Activated CD8-positive, alpha-beta T cell treated with anti-CD3 and anti-CD28 coated beads, Interleukin-2, amount 10 ng/mL, durations not matched to agents 7 days and 5 days (primary cell): ENCODE measurements around the gene CFAP298. TPM values are rescaled to one million over a fixed set of nuclear protein-coding genes. Genes with fewer than 3 reads are reported as not detected.

Source experiments
- ATAC-seq: fragments of 150-1000 bp; cut with Tn5 transposase; one replicate; pipeline ENCODE4 v1.10.0; 2021; ENCODE audit warnings: moderate library complexity
- CTCF ChIA-PET: fragments of 350-600 bp; sonication (Branson Sonifier 250); formaldehyde crosslinking; loops from one replicate; lab custom pipeline; 2021; ENCODE audit warnings: antibody characterized with exemption; lab: Charles Lee
- POLR2A ChIA-PET: fragments of 350-600 bp; sonication (Branson Sonifier 250); formaldehyde crosslinking; loops from one replicate; lab custom pipeline; 2021; ENCODE audit warnings: antibody characterized with exemption; lab: Charles Lee
- DNase-seq: peaks from one replicate; pipeline ENCODE4 v3.0.0-alpha.2; 2020
- H3K27ac Mint-ChIP-seq: one replicate; pipeline ENCODE4 v1.8.0; 2021; ENCODE audit warnings: mild to moderate bottlenecking, mixed read lengths
- H3K27me3 Mint-ChIP-seq: one replicate; pipeline ENCODE4 v1.8.0; 2021; ENCODE audit warnings: low read depth, mixed read lengths
- H3K36me3 Mint-ChIP-seq: one replicate; pipeline ENCODE4 v1.8.0; 2021; ENCODE audit warnings: low read depth, mixed read lengths
- H3K4me1 Mint-ChIP-seq: one replicate; pipeline ENCODE4 v1.8.0; 2021; ENCODE audit warnings: low read depth, mixed read lengths
- H3K4me3 Mint-ChIP-seq: one replicate; pipeline ENCODE4 v1.8.0; 2021; ENCODE audit warnings: mild to moderate bottlenecking, mixed read lengths
- H3K9me3 Mint-ChIP-seq: one replicate; pipeline ENCODE4 v1.8.0; 2022; ENCODE audit warnings: mixed read lengths; ENCODE audit not compliant: insufficient read depth
- total RNA-seq, 2 experiments: library from RNA; stranded (reverse); gene quantifications; one replicate each; pipeline ENCODE4 v1.2.3, GENCODE V29; 2021

CFAP298 gene
- total RNA-seq, 2 experiments from 2014 or later: 36.7 to 38.2 TPM

- H3K4me1 Mint-ChIP-seq: peaks cover 3% of the 10 kb centered on the region
- DNase-seq (no peak), ATAC-seq (no peak)
- H3K9me3 Mint-ChIP-seq: no peaks in the 10 kb centered on the region
- no peaks in the 10 kb centered on the region for H3K27me3 Mint-ChIP-seq
- ChIA-PET POLR2A (no interaction called here), CTCF (no interaction called here)
- H3K27ac Mint-ChIP-seq: no peak overlapping the region
- no peak overlapping the region for H3K4me3 Mint-ChIP-seq
- H3K36me3 Mint-ChIP-seq: peaks cover 2% of the 10 kb centered on the region
These were observed 16.7 kb downstream of the CFAP298 start for GRCh38 chr21:32595431-32595830.

- POLR2A ChIA-PET: no interaction called here
These were observed 18.5 kb downstream of the CFAP298 start for GRCh38 chr21:32593690-32594089.

GRCh38 chr21:32592929-32593502 is 19.2 kb downstream of the CFAP298 start:
- no peaks in the 10 kb centered on the region for H3K27me3 Mint-ChIP-seq
- H3K36me3 Mint-ChIP-seq: no peaks in the 10 kb centered on the region
- peaks cover 3% of the 10 kb centered on the region for H3K4me1 Mint-ChIP-seq
- no peak for DNase-seq
- H3K4me3 Mint-ChIP-seq: no peak overlapping the region
- no peaks in the 10 kb centered on the region for H3K9me3 Mint-ChIP-seq
- no peak for ATAC-seq
- POLR2A ChIA-PET: no interaction called here
- H3K27ac Mint-ChIP-seq: no peak overlapping the region
- CTCF ChIA-PET: interaction anchor here (0.8 to 4.4 kb wide), 3 partner anchors 8 to 190 kb away, joined by 3 to 22 read pairs (median 4); no protein-coding TSS in a partner anchor

More at GRCh38 chr21:32593690-32594089, 18.5 kb downstream of the CFAP298 start:
- H3K4me1 Mint-ChIP-seq: peaks cover 3% of the 10 kb centered on the region
- no peaks in the 10 kb centered on the region for H3K36me3 Mint-ChIP-seq
- DNase-seq: no peak
- H3K9me3 Mint-ChIP-seq: no peaks in the 10 kb centered on the region
- ATAC-seq: no peak
- H3K4me3 Mint-ChIP-seq: no peak overlapping the region
- CTCF ChIA-PET: interaction anchor here (0.8 to 1.7 kb wide), 2 partner anchors 25 to 190 kb away, joined by 3 to 4 read pairs; no protein-coding TSS in a partner anchor
- no peak overlapping the region for H3K27ac Mint-ChIP-seq
- H3K27me3 Mint-ChIP-seq: no peaks in the 10 kb centered on the region

DNA sequence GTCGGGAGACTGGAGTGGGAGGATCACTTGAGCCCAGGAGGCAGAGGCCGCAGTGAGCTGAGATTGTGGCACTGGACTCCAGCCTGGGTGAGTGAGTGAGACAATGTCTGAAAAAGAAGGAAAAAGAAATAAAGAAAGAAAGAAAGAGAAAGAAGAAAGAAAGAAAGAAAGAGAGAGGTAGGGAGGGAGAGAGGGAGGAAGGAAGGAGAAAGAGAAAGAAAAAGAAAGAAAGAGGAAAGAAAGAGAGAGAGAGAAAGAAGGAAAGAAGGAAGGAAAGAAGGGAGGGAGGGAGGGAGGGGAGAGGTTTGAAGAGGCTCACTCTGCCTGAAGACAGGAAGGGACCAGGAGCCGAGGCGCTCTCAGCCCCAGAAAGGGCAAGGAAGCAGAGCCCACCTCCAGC is 22.0 kb downstream of the CFAP298 start:
- no peaks in the 10 kb centered on the region for H3K27me3 Mint-ChIP-seq
- ChIA-PET POLR2A (no interaction called here), CTCF (interaction anchor here (4.4 kb wide), 1 partner anchor 11 kb away, joined by 22 read pairs; no protein-coding TSS in a partner anchor)
- H3K4me3 Mint-ChIP-seq: no peak overlapping the region
- H3K27ac Mint-ChIP-seq: no peak overlapping the region
- no peaks in the 10 kb centered on the region for H3K9me3 Mint-ChIP-seq
- ATAC-seq (no peak), DNase-seq (no peak)
- H3K36me3 Mint-ChIP-seq: no peaks in the 10 kb centered on the region
- no peaks in the 10 kb centered on the region for H3K4me1 Mint-ChIP-seq

GRCh38 chr21:32587651-32588050 is 24.5 kb downstream of the CFAP298 start:
- Mint-ChIP-seq H3K27ac (no peak overlapping the region), H3K4me3 (no peak overlapping the region), H3K9me3 (no peaks in the 10 kb centered on the region), H3K4me1 (peaks cover 2% of the 10 kb centered on the region), H3K36me3 (no peaks in the 10 kb centered on the region), H3K27me3 (no peaks in the 10 kb centered on the region)
- DNase-seq (no peak), ATAC-seq (no peak)
- CTCF ChIA-PET: interaction anchor here (1.4 to 1.9 kb wide), 2 partner anchors 14 to 184 kb away, joined by 3 to 12 read pairs; no protein-coding TSS in a partner anchor
- POLR2A ChIA-PET: no interaction called here

DNA sequence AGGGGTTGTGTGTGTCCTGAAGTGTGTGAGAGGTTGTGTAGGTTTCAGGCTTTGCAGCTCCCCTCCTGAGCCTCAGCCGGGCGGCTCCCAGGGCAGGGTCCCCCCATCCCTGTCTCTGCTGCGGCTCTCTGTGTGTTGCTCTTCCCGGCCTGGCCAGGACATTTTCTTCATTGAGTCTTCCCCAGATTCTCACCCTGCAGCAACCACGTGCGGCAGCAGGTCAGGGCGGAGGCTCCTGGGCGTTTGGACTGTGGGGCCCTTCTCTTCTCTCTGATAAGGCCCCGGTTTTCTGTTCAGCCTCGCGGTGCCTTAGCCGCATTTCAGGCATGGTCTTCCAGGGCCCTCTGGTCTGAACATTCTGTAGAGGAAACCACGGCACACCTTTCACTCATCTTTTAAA is 25.1 kb downstream of the CFAP298 start:
- DNase-seq: no peak
- POLR2A ChIA-PET: no interaction called here
- Mint-ChIP-seq H3K27me3 (no peaks in the 10 kb centered on the region), H3K4me3 (no peak overlapping the region), H3K4me1 (peaks cover 2% of the 10 kb centered on the region), H3K9me3 (no peaks in the 10 kb centered on the region), H3K36me3 (no peaks in the 10 kb centered on the region), H3K27ac (no peak overlapping the region)
- ATAC-seq: no peak
- CTCF ChIA-PET: interaction anchor here (1.4 to 1.9 kb wide), 2 partner anchors 14 to 184 kb away, joined by 3 to 12 read pairs; no protein-coding TSS in a partner anchor

DNA sequence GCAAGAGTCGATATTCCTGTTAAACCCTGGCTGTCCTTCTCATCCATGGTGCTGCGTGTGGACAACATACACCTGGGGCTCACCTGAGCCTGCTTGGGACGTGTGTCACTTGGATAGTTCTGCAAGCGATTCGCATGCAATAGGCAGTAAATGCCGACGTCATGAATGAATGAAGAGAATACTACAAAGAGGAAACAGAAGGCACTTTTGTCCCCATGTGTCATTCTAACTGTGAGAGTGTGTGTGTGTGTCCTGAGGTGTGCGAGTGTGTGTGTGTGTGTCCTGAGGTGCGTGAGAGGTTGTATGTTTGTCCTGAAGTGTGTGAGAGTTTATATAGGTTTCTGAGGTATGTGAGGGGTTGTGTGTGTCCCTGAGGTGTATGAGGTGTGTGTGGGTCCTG is 26.2 kb downstream of the CFAP298 start:
- no peak for DNase-seq
- CTCF ChIA-PET: no interaction called here
- Mint-ChIP-seq H3K27ac (no peak overlapping the region), H3K4me1 (peaks cover 2% of the 10 kb centered on the region), H3K36me3 (no peaks in the 10 kb centered on the region), H3K4me3 (no peak overlapping the region), H3K27me3 (no peaks in the 10 kb centered on the region), H3K9me3 (no peaks in the 10 kb centered on the region)
- POLR2A ChIA-PET: no interaction called here
- no peak for ATAC-seq

DNA sequence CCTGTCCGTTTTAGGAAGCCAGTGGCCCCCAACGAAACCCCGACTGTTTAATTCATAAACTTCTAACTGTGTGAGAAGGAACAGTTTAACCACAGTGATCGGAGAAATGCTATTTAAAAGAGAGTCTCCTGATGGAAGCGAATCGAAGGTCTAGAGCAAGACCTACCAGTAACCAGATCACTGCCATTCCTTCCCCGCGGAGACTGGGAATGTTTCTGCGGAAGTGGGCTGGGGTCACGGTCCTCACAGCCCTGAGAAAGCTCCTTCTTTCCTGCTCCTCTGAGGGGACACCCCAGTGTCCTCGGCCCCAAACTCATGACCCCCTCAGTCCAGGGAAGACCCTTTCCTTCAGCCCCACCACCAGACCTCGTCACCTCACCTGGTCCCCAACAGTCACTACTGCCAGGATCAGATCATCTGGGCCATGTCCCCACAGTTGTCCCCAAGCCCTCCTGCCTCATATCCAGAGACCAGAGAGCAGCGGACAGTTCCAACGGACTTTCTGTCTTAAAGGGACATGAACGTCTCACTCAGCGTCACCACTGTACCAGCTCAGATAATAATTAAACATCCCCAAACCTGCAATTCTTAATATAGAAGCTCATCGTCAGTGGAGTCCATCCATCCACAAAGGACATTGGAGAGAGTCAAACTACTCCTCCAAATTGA is 27.0 kb downstream of the CFAP298 start, which contains the start of gene TCP10L:
TSS of gene TCP10L (minus strand) at position 482 of the 669 bp plus-strand sequence. CDS start 1,219 bp downstream, outside the sequence.
- ChIA-PET POLR2A (no interaction called here), CTCF (interaction anchor here (1.0 to 1.3 kb wide), 2 partner anchors 16 to 182 kb away, joined by 4 to 7 read pairs; no protein-coding TSS in a partner anchor)
- Mint-ChIP-seq H3K9me3 (no peaks in the 10 kb centered on the region), H3K27ac (no peak within 1 kb of the TSS), H3K4me3 (no peak within 1 kb of the TSS), H3K36me3 (no peaks in the 10 kb centered on the region), H3K4me1 (peaks cover 2% of the 10 kb centered on the region), H3K27me3 (no peaks in the 10 kb centered on the region)
- ATAC-seq (no peak), DNase-seq (no peak)

DNA sequence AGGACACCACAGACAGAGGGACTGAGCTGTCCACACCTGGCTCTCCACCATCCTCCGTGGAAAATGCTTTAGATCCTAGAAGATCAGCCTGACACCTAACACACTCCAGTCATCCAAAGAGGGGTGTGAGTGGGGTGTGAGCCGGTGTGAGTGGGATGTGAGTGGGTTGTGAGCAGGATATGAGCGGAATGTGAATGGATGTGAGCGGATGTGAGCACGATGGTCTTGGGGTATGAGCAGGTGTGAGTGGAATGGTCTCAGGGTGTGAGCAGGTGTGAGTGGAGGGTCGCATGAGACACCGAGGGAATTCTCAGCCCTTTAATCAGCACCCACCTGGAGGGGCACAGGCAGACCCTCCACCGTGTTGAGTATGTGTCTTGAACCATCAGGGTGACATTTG is 27.7 kb downstream of the CFAP298 start:
- CTCF ChIA-PET: interaction anchor here (1.0 to 1.7 kb wide), 3 partner anchors 15 to 181 kb away, joined by 3 to 7 read pairs (median 4); no protein-coding TSS in a partner anchor
- Mint-ChIP-seq H3K27ac (no peak overlapping the region), H3K9me3 (no peaks in the 10 kb centered on the region), H3K36me3 (no peaks in the 10 kb centered on the region), H3K4me3 (no peak overlapping the region), H3K27me3 (no peaks in the 10 kb centered on the region), H3K4me1 (peaks cover 2% of the 10 kb centered on the region)
- DNase-seq (no peak), ATAC-seq (no peak)
- POLR2A ChIA-PET: no interaction called here

DNA sequence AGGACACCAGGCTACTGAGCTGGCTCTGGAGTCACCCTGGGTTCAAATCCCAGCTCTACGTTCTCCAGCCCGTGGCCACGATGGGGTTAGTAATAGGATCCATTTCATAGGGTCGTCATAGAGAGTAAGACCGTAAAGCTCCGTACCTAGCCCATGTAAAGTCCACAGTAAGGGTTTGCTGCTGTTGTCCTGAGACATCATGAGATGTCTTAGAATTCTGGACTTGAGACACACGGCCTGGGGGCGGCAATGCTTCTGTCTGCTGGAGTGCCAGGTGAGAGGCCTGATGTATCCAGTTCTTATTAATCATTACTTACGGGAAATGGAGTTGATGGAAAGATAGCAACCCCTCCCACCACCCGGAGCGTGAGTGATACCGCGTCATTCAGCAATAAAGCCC is 30.4 kb downstream of the CFAP298 start:
- ChIA-PET CTCF (interaction anchor here (1.9 to 2.0 kb wide), 2 partner anchors 12 to 187 kb away, joined by 4 to 12 read pairs; no protein-coding TSS in a partner anchor), POLR2A (no interaction called here)
- no peaks in the 10 kb centered on the region for H3K27me3 Mint-ChIP-seq
- H3K9me3 Mint-ChIP-seq: no peaks in the 10 kb centered on the region
- peaks cover 5% of the 10 kb centered on the region for H3K4me1 Mint-ChIP-seq
- H3K36me3 Mint-ChIP-seq: no peaks in the 10 kb centered on the region
- no peak for DNase-seq
- H3K4me3 Mint-ChIP-seq: no peak overlapping the region
- no peak overlapping the region for H3K27ac Mint-ChIP-seq
- no peak for ATAC-seq

- peaks cover 5% of the 10 kb centered on the region for H3K4me1 Mint-ChIP-seq
- no peak overlapping the region for H3K4me3 Mint-ChIP-seq
- ChIA-PET POLR2A (no interaction called here), CTCF (interaction anchor here (1.9 kb wide), 1 partner anchor 11 kb away, joined by 12 read pairs; no protein-coding TSS in a partner anchor)
- H3K36me3 Mint-ChIP-seq: no peaks in the 10 kb centered on the region
- H3K27me3 Mint-ChIP-seq: no peaks in the 10 kb centered on the region
- no peak for DNase-seq
- no peak overlapping the region for H3K27ac Mint-ChIP-seq
- no peaks in the 10 kb centered on the region for H3K9me3 Mint-ChIP-seq
- no peak for ATAC-seq
These were observed 31.2 kb downstream of the CFAP298 start for GRCh38 chr21:32580949-32581348.
